Smooth muscle cell (in vitro differentiated cells): Measurements from ENCODE around the gene TACC3. TPM values are rescaled to one million over a fixed set of nuclear protein-coding genes. Genes with fewer than 3 reads are reported as not detected.

Source experiments
- DNase-seq: peaks from one replicate; lab custom pipeline; 2025; ENCODE audit not compliant: unreplicated experiment; lab: John Stamatoyannopoulos, UW
- H2AFZ ChIP-seq: fragments of 200-600 bp; sonication (generic); 2 replicates; pipeline ENCODE4 v1.6.0; 2016; ENCODE audit warnings: antibody characterized with exemption, low read depth, mild to moderate bottlenecking
- H3F3A ChIP-seq: fragments of 200-600 bp; sonication (generic); 2 replicates; pipeline ENCODE4 v1.6.0; 2017; ENCODE audit warnings: antibody characterized with exemption, low read depth
- H3K27ac ChIP-seq: fragments of 200-600 bp; sonication (generic); 2 replicates; pipeline ENCODE4 v1.5.1; 2016; ENCODE audit warnings: low read depth, mild to moderate bottlenecking
- H3K27me3 ChIP-seq: fragments of 200-600 bp; sonication (generic); 2 replicates; pipeline ENCODE4 v1.6.1; 2016; ENCODE audit warnings: low read depth, mild to moderate bottlenecking
- H3K36me3 ChIP-seq: fragments of 200-600 bp; sonication (generic); 2 replicates; pipeline ENCODE4 v1.5.1; 2016; ENCODE audit warnings: low read depth
- H3K4me1 ChIP-seq: fragments of 200-600 bp; sonication (generic); 2 replicates; pipeline ENCODE4 v1.5.1; 2016; ENCODE audit warnings: low read depth
- H3K4me2 ChIP-seq: fragments of 200-600 bp; sonication (generic); 2 replicates; pipeline ENCODE4 v1.6.0; 2016; ENCODE audit warnings: mild to moderate bottlenecking
- H3K4me3 ChIP-seq: fragments of 200-600 bp; sonication (generic); 2 replicates; pipeline ENCODE4 v1.5.1; 2016; ENCODE audit warnings: mild to moderate bottlenecking
- H3K79me2 ChIP-seq: fragments of 200-600 bp; sonication (generic); 2 replicates; pipeline ENCODE4 v1.6.0; 2016; ENCODE audit warnings: low read depth, mild to moderate bottlenecking
- H3K9ac ChIP-seq: fragments of 200-600 bp; sonication (generic); 2 replicates; pipeline ENCODE4 v1.6.0; 2016; ENCODE audit warnings: low read depth
- H3K9me3 ChIP-seq: fragments of 200-600 bp; sonication (generic); replicated peaks from 2 replicates; pipeline ENCODE4 v1.5.1; 2016; ENCODE audit warnings: low read depth
- H4K20me1 ChIP-seq: fragments of 200-600 bp; sonication (generic); 2 replicates; pipeline ENCODE4 v1.6.0; 2016; ENCODE audit warnings: low read depth
- WGBS: methylation state at CpG from one replicate; pipeline ENCODE4 v1.1.7; 2016; ENCODE audit warnings: low lambda C conversion rate; 5-methylcytosine and 5-hydroxymethylcytosine counted together
- polyA plus RNA-seq: library from polyadenylated mRNA; unstranded; fragments of >200 nt; fragmentation: Nextera tagmentation; extraction: Ambion mirVana; gene quantifications from 2 replicates; pipeline ENCODE4 v1.2.1, GENCODE V29; 2016
- total RNA-seq: library from RNA; depleted of rRNA; stranded (reverse); fragments of >200 nt; gene quantifications from 2 replicates; pipeline ENCODE4 v1.2.3, GENCODE V29; 2014
- TF ChIP-seq, protein P1 (sequence below): fragments of 200-600 bp; sonication (generic); IDR thresholded peaks from 2 replicates; pipeline ENCODE4 v1.5.1; 2017; ENCODE audit warnings: borderline replicate concordance, mild to moderate bottlenecking, antibody characterized with exemption; ENCODE audit not compliant: insufficient read depth, poor library complexity, severe bottlenecking

The TACC3 gene
- total and polyA plus RNA-seq, 2 experiments from 2014 or later: 12.5 to 19.4 TPM

- Histone ChIP-seq H3K4me1 (peaks cover 20% of the 10 kb centered on the region), H2AFZ (no peak overlapping the region), H3K4me3 (no peak overlapping the region), H3K79me2 (no peaks in the 10 kb centered on the region), H4K20me1 (no peaks in the 10 kb centered on the region), H3K9ac (no peak overlapping the region), H3K9me3 (no peaks in the 10 kb centered on the region), H3F3A (no peaks in the 10 kb centered on the region), H3K27me3 (no peaks in the 10 kb centered on the region), H3K4me2 (no peak overlapping the region), H3K27ac (no peak overlapping the region), H3K36me3 (no peaks in the 10 kb centered on the region)
- DNase-seq: no peak
- 85% methylated on average over 8 of the region's 32 CpGs for WGBS
- TF ChIP-seq, protein P1, sequence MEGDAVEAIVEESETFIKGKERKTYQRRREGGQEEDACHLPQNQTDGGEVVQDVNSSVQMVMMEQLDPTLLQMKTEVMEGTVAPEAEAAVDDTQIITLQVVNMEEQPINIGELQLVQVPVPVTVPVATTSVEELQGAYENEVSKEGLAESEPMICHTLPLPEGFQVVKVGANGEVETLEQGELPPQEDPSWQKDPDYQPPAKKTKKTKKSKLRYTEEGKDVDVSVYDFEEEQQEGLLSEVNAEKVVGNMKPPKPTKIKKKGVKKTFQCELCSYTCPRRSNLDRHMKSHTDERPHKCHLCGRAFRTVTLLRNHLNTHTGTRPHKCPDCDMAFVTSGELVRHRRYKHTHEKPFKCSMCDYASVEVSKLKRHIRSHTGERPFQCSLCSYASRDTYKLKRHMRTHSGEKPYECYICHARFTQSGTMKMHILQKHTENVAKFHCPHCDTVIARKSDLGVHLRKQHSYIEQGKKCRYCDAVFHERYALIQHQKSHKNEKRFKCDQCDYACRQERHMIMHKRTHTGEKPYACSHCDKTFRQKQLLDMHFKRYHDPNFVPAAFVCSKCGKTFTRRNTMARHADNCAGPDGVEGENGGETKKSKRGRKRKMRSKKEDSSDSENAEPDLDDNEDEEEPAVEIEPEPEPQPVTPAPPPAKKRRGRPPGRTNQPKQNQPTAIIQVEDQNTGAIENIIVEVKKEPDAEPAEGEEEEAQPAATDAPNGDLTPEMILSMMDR: no peak
These were observed 39.9 kb downstream of the TACC3 start for GRCh38 chr4:1761130-1761689.

GRCh38 chr4:1762264-1763010, 41.1 kb downstream of the TACC3 start:
- no peak overlapping the region for H2AFZ ChIP-seq
- peaks cover 30% of the 10 kb centered on the region for H3K4me1 ChIP-seq
- no peak for DNase-seq
- no peak overlapping the region for H3K9ac ChIP-seq
- no peaks in the 10 kb centered on the region for H4K20me1 ChIP-seq
- H3K79me2 ChIP-seq: no peaks in the 10 kb centered on the region
- H3K27me3 ChIP-seq: no peaks in the 10 kb centered on the region
- H3F3A ChIP-seq: no peaks in the 10 kb centered on the region
- WGBS: 87% methylated on average over 13 of the region's 20 CpGs
- TF ChIP-seq, protein P1: no peak
- H3K27ac ChIP-seq: no peak overlapping the region
- no peaks in the 10 kb centered on the region for H3K9me3 ChIP-seq
- H3K36me3 ChIP-seq: no peaks in the 10 kb centered on the region
- no peak overlapping the region for H3K4me3 ChIP-seq
- H3K4me2 ChIP-seq: no peak overlapping the region

DNA sequence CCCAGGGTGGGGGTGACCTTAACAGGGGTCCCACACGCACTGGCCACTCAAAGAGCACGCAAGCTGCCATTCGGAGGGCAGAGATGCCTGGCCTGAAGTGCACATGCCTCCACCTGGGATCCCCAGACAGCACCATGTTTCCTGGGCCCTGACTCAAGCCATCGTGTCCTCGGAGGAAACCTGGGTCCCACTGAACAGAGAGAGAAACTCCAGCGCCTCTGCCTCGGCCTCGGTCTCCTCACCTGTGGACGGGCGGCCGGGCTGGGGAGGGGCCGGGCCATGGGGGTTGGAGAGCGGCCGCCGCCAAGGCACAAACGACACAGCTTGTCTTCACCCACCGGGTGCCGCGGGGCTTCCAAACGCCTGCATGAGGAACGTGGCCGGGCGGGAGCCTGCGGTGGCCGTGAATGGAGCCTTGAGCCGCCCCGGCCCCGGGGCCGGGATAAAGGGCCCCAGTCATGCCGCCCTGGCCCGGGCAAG, 41.8 kb downstream of the TACC3 start:
- Histone ChIP-seq H3K36me3 (no peaks in the 10 kb centered on the region), H3K27ac (no peak overlapping the region), H4K20me1 (no peaks in the 10 kb centered on the region), H3F3A (no peaks in the 10 kb centered on the region), H3K9me3 (no peaks in the 10 kb centered on the region), H3K79me2 (no peaks in the 10 kb centered on the region), H3K4me3 (peak overlapping the region; percentile 18), H2AFZ (no peak overlapping the region), H3K4me2 (peak overlapping the region; percentile 79), H3K9ac (no peak overlapping the region), H3K4me1 (peaks cover 33% of the 10 kb centered on the region), H3K27me3 (no peaks in the 10 kb centered on the region)
- TF ChIP-seq, protein P1: no peak
- no peak for DNase-seq
- 49% methylated on average over 27 of the region's 31 CpGs for WGBS
